GM18517 (cell line): ENCODE results near the gene ELMO1.

Experiments
- ATAC-seq: cut with Tn5 transposase; IDR thresholded peaks from one replicate; pipeline ENCODE4 v1.9.1; 2021; ENCODE audit warnings: mild to moderate bottlenecking, moderate library complexity; ENCODE audit not compliant: unreplicated experiment

The ELMO1 gene

GRCh38 chr7:37071124-37071523 lies 377.5 kb downstream of the ELMO1 start:
- no peak for ATAC-seq

- no peak for ATAC-seq
Measured at GRCh38 chr7:37070471-37070870, 378.2 kb downstream of the ELMO1 start.

GRCh38 chr7:37070031-37070430 lies 378.6 kb downstream of the ELMO1 start:
- ATAC-seq = no peak

GRCh38 chr7:37069336-37069735 lies 379.3 kb downstream of the ELMO1 start:
- ATAC-seq = no peak

GRCh38 chr7:37068902-37069301 lies 379.8 kb downstream of the ELMO1 start:
- no peak for ATAC-seq

GRCh38 chr7:37068038-37068437 lies 380.6 kb downstream of the ELMO1 start:
- no peak for ATAC-seq

- ATAC-seq = no peak
Measured at GRCh38 chr7:37065779-37066271, 382.8 kb downstream of the ELMO1 start.

GRCh38 chr7:37062560-37062859 lies 386.2 kb downstream of the ELMO1 start:
- ATAC-seq = no peak

GRCh38 chr7:37061849-37062559 lies 386.7 kb downstream of the ELMO1 start:
- ATAC-seq = no peak

- ATAC-seq = no peak
Measured at GRCh38 chr7:37056234-37056912, 392.3 kb downstream of the ELMO1 start.

- ATAC-seq = no peak
Measured at GRCh38 chr7:37054624-37055241, 393.9 kb downstream of the ELMO1 start.

GRCh38 chr7:37052705-37053104 lies 396.0 kb downstream of the ELMO1 start:
- no peak for ATAC-seq

GRCh38 chr7:37050801-37051200 lies 397.9 kb downstream of the ELMO1 start:
- no peak for ATAC-seq

- no peak for ATAC-seq
Measured at GRCh38 chr7:37048674-37049073, 400.0 kb downstream of the ELMO1 start.

- no peak for ATAC-seq
Measured at GRCh38 chr7:37047260-37047659, 401.4 kb downstream of the ELMO1 start.

GRCh38 chr7:37046531-37047079 lies 402.1 kb downstream of the ELMO1 start:
- no peak for ATAC-seq

GRCh38 chr7:37045681-37046179 lies 402.9 kb downstream of the ELMO1 start:
- no peak for ATAC-seq

- ATAC-seq = no peak
Measured at GRCh38 chr7:37041461-37041860, 407.2 kb downstream of the ELMO1 start.

GRCh38 chr7:37040330-37040729 lies 408.3 kb downstream of the ELMO1 start:
- no peak for ATAC-seq

GRCh38 chr7:37039131-37039749 lies 409.4 kb downstream of the ELMO1 start:
- no peak for ATAC-seq

- ATAC-seq = no peak
Measured at GRCh38 chr7:37038706-37039105, 410.0 kb downstream of the ELMO1 start.
